H1 (cell line): ENCODE measurements around the gene CCDC8. TPM values are rescaled to one million over a fixed set of nuclear protein-coding genes. Genes with fewer than 3 reads are reported as not detected.

Experiments used
- GTF2F1 ChIP-seq: IDR thresholded peaks from 2 replicates; pipeline ENCODE4 v1.6.1; 2012; ENCODE audit warnings: low read depth, low read length, improper control_type of control experiment, borderline replicate concordance
- PHF8 ChIP-seq: fragments of 200-600 bp; sonication (generic); conservative IDR thresholded peaks from 2 replicates; pipeline ENCODE4 v1.7.1; 2012; ENCODE audit warnings: low read depth, mild to moderate bottlenecking, inconsistent platforms, low read length, moderate library complexity
- SIX5 ChIP-seq: IDR thresholded peaks from 2 replicates; pipeline ENCODE4 v1.6.1; 2011; ENCODE audit warnings: mild to moderate bottlenecking, low read depth, low read length
- SP4 ChIP-seq: IDR thresholded peaks from 2 replicates; pipeline ENCODE4 v1.6.1; 2012; ENCODE audit warnings: low read length, inconsistent platforms
- TCF12 ChIP-seq: IDR thresholded peaks from 2 replicates; pipeline ENCODE4 v1.6.1; 2011; ENCODE audit warnings: low read depth, mild to moderate bottlenecking, low read length
- YY1 ChIP-seq: IDR thresholded peaks from 2 replicates; pipeline ENCODE4 v1.6.1; 2011; ENCODE audit warnings: low read depth, mild to moderate bottlenecking, low read length
- polyA plus RNA-seq, 7 experiments: library from polyadenylated mRNA; depleted of rRNA in 3 of 7; stranded (reverse) in 5 of 7; unstranded in 2 of 7; fragments of >200 nt in 5 of 7; fragments of 200-250 nt in 2 of 7; gene quantifications; 1 replicate in 5 of 7; 2 replicates in 1 of 7; 4 replicates in 1 of 7; pipeline versions ENCODE4 v1.2.1 to v1.2.3, GENCODE V29; 2011 to 2013; ENCODE audit warnings: missing spikeins in 2 of 7, mixed read lengths in 2 of 7
- total RNA-seq: library from RNA; stranded (reverse); fragmentation: NEBNext Ultra II Directional; extraction: Animal tissue kit (Norgen Biotek cat#: 25700); gene quantifications from 2 replicates; pipeline ENCODE4 v1.2.1, GENCODE V29; 2021
- TF ChIP-seq, protein P1 (sequence below): IDR thresholded peaks from 2 replicates; pipeline ENCODE4 v1.6.1; 2012; ENCODE audit warnings: low read length, inconsistent platforms

Gene CCDC8
- total and polyA plus RNA-seq, 2 of the 8 experiments (the other 6 are each of a cell fraction or from before 2014, with no cell fraction given) = 4.9 to 13.6 TPM

DNA sequence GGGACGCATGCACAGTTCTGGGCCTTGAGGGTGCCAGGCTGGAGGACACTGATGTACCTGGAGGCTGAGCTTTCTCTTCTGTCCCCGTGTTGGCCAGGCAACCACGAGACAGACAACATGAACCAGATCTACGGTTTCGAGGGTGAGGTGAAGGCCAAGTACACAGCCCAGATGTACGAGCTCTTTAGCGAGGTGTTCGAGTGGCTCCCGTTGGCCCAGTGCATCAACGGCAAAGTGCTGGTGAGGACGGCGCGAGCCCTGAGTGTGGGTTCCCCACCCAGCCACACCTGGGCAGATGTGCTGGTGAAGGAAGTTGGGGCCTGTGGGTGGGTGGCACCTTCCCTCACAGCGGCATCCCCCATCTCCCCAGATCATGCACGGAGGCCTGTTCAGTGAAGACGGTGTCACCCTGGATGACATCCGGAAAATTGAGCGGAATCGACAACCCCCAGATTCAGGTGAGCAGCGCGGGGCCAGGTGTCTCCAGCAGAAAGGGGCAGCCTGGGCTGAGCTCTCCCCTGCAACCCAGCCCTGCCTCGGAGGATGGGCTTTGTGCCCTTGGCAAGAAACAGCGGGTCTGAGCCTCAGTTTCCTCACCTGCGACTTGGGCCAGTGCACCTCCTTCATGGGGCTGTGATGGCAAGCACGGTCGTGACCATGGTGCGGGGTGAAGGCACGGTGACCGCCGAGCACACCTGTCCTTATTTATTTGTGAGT is 26.2 kb downstream of the CCDC8 start (continued):
- TF ChIP-seq PHF8 (no peak), YY1 (no peak), SIX5 (no peak), GTF2F1 (no peak), TCF12 (no peak), SP4 (no peak)
- TF ChIP-seq, protein P1, sequence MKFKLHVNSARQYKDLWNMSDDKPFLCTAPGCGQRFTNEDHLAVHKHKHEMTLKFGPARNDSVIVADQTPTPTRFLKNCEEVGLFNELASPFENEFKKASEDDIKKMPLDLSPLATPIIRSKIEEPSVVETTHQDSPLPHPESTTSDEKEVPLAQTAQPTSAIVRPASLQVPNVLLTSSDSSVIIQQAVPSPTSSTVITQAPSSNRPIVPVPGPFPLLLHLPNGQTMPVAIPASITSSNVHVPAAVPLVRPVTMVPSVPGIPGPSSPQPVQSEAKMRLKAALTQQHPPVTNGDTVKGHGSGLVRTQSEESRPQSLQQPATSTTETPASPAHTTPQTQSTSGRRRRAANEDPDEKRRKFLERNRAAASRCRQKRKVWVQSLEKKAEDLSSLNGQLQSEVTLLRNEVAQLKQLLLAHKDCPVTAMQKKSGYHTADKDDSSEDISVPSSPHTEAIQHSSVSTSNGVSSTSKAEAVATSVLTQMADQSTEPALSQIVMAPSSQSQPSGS = no peak
